Activated T-cell treated with anti-CD3 and anti-CD28 coated beads for 24 hours (primary cell): ENCODE results near the gene SLC25A29.
"Not testable (repeated sequence)": the region's sequence is repeated elsewhere in the genome, so short reads cannot be mapped to it uniquely, and the experiment has no call there.

ENCODE experiments used
- DNase-seq: peaks from one replicate; pipeline ENCODE4 v3.0.0-alpha.2; 2020; ENCODE audit warnings: low read depth

SLC25A29 gene, protein sequence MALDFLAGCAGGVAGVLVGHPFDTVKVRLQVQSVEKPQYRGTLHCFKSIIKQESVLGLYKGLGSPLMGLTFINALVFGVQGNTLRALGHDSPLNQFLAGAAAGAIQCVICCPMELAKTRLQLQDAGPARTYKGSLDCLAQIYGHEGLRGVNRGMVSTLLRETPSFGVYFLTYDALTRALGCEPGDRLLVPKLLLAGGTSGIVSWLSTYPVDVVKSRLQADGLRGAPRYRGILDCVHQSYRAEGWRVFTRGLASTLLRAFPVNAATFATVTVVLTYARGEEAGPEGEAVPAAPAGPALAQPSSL

DNA sequence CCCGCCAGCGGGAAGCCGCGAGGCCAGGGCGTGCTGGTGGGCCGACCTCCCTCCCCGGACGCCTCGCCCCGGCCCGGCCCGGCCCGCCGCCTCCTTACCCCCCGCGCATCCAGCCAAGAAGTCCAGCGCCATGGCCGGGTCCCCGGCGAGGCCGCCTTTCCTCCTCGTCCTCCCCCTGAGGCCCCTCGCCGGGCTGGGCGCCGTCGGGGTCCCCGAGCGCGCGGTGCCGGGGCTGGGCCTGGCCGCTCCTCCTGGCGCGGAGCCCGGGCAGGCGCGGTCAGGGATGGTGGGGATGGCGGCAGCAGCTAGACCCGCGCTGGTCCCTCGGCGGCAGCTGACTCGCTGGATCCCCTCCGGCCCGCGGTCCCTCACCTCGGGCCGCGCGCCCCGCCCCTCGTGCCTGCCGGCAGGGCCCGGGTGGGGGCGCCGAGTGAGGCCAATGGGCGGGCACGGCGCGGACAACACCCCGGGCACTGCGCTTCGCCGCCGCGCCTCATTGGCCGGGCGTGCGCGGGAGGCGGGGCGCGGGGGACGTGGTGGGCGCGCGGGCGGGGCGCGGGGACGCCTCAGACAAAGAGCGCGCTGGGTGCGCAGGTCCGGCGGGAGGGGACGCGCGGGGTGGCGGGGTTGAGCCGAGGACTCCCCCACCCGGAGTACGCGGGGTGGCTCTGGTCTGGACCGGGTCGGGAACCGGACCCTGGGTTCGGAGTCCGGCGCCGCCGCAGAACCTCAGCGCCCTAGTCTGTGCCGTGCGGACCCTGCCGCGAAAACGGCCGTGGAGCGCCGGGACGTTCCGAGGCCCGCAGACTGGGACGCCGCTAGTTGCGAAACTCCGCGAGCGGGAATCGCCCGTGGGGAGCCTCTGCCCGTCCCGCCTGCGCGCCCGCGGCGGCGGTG is at the start of gene SLC25A29:
Gene SLC25A29 (minus strand): TSS at position 344 of the 897 bp plus-strand sequence. CDS start 212 bp downstream, at position 132.
- peak; percentile 70 for DNase-seq

- no peak for DNase-seq
Observed at GRCh38 chr14:100350986-100351385, 44.7 kb upstream of the SLC25A29 start.

- no peak for DNase-seq
Observed at GRCh38 chr14:100350276-100350926, 44.2 kb upstream of the SLC25A29 start.

DNA sequence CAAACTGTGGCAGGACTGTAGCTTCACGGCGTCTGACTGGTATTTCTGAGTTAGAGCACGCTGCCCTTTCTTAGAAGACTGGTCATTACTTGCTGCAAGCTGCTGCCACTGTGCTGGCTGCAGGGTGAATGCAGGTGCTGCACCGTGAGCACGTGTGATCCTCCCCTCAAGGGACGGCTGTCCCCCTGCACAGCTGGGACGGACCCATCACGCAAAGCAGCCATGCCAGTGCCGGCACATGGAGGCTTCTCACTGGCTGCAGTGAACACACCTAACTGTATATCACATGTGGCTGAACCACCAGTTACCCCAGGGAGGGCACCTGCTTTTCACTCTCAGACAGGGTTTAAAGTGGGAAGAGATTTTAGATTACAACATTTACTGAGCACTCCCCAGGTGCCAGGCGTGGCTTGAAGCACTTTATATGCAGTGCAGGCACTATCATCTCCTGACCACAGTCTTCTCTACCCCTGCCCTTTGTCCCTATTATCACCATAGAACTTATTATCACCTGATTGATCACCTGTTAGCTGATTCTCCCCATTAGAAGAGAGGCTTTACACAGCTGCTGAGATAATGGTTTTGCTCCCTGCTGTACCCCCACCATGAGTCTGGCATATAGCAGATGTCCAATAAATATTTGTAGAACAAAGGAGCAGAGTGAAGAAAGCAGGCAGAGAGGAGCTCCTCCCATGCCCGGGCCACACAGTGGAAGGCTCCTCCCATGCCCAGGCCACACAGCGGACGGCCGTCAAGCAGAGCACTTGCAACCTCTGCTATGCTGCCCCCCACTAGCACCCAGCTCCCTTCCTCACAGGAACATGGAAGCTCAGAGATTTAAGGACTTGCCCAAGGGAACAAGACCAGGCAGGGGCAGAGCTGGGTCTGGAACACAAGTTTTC is 42.8 kb upstream of the SLC25A29 start:
- DNase-seq = no peak

DNA sequence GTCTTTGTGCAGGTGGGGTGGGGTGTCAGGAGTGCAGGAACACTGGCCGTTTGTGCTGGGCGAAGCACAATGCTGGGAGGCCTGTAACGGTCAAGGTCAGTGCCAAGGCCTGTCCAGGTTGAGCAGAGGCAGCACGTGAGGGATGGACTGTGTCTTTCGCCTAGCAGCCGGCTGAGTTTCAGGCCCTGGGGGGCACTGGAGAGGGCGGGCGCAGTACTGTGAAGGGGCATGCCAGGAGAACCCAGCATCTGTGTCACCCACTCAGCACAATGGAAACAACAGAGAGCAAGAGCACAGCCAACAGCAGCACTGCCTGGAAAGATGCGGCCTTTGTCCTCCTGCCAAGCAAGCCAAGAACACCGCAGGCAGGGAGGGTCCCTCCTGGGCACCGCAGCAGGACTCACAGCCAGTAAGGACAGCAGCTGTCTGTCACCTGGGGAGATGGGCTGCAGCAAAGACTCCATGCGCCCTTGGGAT is 42.0 kb upstream of the SLC25A29 start:
- no peak for DNase-seq

DNA sequence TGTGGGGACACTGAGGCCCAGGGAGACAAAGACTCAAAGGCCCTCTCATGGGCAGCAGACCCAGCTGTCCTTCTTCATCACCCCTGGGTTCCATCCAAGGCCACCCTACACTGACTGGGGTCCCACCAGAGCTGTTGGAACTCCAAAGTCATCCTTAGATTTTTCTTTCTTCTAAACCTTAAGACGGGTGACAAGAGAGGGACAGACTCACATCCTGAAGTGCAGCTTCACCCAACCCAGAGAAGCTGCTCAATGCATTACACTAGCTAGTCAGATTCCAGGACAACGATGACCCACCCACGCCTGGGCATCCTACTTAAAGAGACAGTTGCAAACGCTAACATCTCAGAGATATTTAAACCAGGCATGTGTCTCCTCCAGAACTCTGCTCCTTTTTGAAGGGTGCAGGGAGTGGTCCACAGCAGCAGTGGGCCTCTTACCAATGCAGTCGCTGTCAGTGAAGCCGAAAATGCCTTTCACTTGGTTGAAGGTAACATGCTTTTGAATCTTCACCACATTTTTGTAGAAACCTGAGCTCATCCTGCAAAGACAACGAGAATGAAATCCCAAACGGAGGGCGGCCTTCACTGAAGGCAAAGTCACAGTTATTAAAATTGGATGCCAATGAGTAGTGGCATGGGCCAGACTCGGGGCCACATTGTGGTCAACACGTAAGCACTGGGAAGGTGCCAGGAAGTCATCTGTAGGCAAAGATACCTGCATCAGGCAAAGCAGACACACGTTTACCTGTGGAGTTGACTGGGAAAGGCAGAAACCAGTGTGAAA is 40.3 kb upstream of the SLC25A29 start:
- no peak for DNase-seq

DNA sequence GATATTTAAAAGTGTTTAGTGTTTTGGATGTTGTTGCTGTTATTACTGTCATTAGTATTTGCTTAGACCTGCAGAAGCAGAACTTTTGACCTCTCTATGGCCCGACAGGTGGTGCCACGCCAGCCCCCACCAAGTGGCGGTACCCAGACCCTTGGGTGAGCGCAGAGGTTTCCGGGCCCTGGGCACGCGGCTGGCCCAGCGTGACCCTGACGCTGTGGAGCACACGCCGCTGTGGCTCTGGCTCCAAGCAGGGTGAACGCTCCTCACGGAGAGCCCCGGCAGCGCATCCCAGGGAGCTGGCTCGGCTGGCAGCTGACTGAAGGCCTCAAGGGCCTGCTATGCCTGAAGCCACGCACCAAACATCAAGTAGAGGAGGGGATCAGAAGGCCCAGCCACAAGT is 39.5 kb upstream of the SLC25A29 start:
- DNase-seq = no peak

- not testable (repeated sequence) for DNase-seq
Observed at GRCh38 chr14:100344657-100345056, 38.4 kb upstream of the SLC25A29 start.

DNA sequence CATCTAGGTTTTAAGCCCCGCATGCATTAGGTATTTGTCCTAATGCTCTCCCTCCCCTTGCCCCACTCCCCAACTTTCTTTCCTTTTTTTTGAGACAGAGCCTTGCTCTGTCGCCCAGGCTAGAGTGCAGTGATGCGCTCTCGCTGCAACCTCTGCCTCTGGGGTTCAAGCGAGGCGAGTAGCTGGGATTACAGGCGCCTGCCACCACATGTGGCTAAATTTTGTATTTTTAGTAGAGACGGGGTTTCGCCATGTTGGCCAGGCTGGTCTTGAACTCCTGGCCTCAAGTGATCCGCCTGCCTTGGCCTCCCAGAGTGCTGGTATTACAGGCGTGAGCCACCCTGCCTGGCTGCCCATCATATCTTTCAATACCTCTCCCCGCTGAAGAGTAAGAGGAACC is 36.6 kb upstream of the SLC25A29 start:
- not testable (repeated sequence) for DNase-seq

- DNase-seq = no peak
Observed at GRCh38 chr14:100342195-100342594, 36.0 kb upstream of the SLC25A29 start.

GRCh38 chr14:100341301-100342031 is 35.2 kb upstream of the SLC25A29 start:
- DNase-seq = no peak

- DNase-seq = no peak
Observed at GRCh38 chr14:100340423-100340813, 34.2 kb upstream of the SLC25A29 start.

DNA sequence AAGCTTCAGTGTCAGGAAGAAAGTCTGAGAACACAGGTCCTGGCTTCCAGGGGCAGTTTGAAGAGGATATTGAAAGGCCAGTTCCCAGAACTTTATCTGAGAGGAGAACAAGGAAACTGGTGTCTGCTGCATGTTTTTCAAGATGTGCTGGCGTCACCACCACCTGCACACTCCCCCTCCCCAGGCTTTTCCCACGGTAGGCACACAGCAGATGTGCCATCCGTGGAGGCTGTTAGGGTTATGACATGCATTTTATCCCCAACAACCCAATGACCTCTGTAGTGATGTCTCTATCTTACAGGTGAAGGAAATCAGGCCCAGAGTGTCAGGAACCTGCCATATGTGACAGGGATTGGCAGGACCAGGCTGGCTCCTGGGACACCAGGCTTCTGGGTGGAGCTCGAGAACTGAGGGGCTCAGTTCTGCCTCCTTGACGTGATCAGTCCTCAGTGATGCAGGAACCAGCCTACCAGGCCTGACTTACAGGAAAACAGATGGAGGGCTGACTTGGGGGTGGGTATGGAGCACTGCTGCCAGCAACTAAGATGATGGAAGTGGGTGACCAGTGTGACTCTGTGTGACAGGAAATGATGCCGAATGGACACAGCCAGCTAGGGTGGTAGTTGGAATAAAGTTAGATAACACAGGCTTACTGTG is 33.6 kb upstream of the SLC25A29 start:
- DNase-seq = no peak

DNA sequence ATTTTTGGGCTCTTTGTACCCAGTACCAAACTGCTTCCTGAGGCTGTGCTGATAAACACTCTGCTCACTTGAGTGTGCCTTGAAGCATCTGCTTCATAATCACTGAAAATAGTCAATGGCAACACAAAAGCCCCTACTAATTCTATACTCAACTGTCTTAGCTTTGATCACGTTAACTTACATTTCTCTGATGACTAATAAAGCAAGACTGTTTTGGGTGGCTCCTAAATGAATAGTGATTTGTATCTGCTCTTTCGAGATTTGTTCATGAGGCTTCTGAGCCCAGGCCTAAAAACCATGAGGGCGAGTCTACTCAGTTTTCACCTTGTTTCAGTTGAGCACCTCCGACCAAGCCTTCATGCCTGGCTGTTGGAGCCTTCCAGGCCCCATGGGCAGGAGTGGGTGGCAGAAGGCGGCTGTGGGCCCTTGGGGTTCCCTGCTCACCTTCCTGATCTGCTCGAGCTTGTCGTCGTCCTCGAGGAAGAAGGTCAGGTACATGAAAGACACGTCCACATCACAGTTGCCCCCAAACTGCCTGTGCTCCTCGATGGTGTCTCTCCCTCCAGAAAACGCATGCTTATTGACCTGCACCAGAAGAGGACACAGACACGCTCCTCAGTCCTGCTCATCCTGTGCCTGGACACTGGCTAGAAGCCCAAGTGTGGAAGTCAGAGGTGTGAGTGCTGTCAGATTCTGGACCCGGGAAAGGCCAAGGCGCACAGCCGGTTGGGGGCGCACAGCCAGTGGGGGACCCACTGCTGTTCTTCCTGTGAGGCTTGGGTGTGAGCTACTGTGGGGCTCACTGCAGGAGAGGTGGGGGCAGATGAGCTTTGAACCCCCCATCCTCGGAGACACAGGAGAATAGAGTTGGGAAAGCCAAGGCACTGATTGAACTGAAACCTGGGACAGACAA is 30.6 kb upstream of the SLC25A29 start:
- DNase-seq = no peak

DNA sequence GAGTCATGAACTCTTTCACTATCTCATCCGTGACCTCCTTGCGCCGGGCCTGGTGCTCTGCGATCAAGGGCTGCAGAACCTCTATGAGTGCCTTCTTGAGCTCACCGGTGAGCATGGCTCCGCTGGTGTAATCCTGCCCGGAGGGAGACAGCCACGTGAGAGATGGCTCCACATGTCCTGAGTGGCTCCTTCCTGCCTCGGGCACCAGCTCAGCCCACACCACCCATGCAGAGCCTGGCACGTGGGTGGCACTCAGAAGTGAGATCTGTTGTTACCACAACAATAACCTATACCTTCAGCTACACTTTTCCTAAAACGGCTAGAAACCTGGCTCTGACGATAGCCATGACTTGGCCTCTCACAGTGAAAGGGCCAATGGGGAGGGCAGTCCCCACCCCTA is 28.7 kb upstream of the SLC25A29 start:
- no peak for DNase-seq

- DNase-seq = no peak
Observed at GRCh38 chr14:100333827-100334226, 27.6 kb upstream of the SLC25A29 start.

- DNase-seq = no peak
Observed at GRCh38 chr14:100333311-100333710, 27.1 kb upstream of the SLC25A29 start.

- DNase-seq = no peak
Observed at GRCh38 chr14:100332797-100333196, 26.6 kb upstream of the SLC25A29 start.
